H1 (cell line): ENCODE data around the gene CD300C. TPM values are rescaled to one million over a fixed set of nuclear protein-coding genes. Genes with fewer than 3 reads are reported as not detected.

Experiments used
- CTCF ChIA-PET: fragments of 300-600 bp; sonication (Branson Sonifier 250); formaldehyde crosslinking; loops from one replicate; lab custom pipeline; 2021; ENCODE audit not compliant: partially characterized antibody; lab: Charles Lee
- POLR2A ChIA-PET: fragments of 300-600 bp; sonication (Branson Sonifier 250); formaldehyde crosslinking; loops from one replicate; lab custom pipeline; 2021; ENCODE audit warnings: inconsistent platforms; ENCODE audit not compliant: partially characterized antibody; lab: Charles Lee
- DNase-seq, 2 experiments: peaks; one replicate each; pipeline versions ENCODE4 v3.0.0 to v3.0.0-alpha.2; 2010 to 2022; ENCODE audit warnings: low spot score in 2 of 2, low read depth in 1 of 2, mixed read lengths in 1 of 2
- FAIRE-seq: peaks from 2 replicates; lab custom pipeline; 2011; peaks lifted over from hg19 to GRCh38; lab: Jason Lieb, UNC
- H2AFZ ChIP-seq: 2 replicates; pipeline ENCODE4 v1.8.1; 2012; ENCODE audit warnings: low read length, inconsistent platforms
- H2AK5ac ChIP-seq: 2 replicates; pipeline ENCODE4 v1.6.1; 2013; ENCODE audit warnings: low read depth, low read length
- H2BK120ac ChIP-seq: replicated peaks from 2 replicates; pipeline ENCODE3; 2013; ENCODE audit warnings: low read depth, low read length, inconsistent platforms
- H2BK12ac ChIP-seq: 2 replicates; pipeline ENCODE4 v1.6.1; 2013; ENCODE audit warnings: low read depth, low read length
- H2BK15ac ChIP-seq: 2 replicates; pipeline ENCODE4 v1.6.1; 2013; ENCODE audit warnings: low read length
- H2BK20ac ChIP-seq: 2 replicates; pipeline ENCODE4 v1.6.1; 2013; ENCODE audit warnings: low read length
- H2BK5ac ChIP-seq: 2 replicates; pipeline ENCODE4 v1.6.1; 2013; ENCODE audit warnings: low read depth, low read length
- H3K14ac ChIP-seq: 2 replicates; pipeline ENCODE4 v1.6.1; 2013; ENCODE audit warnings: inconsistent platforms; ENCODE audit not compliant: insufficient read length
- H3K18ac ChIP-seq: 2 replicates; pipeline ENCODE4 v1.6.1; 2013; ENCODE audit warnings: low read length; ENCODE audit errors: extremely low read depth
- H3K23ac ChIP-seq: 2 replicates; pipeline ENCODE4 v1.6.1; 2013; ENCODE audit warnings: inconsistent platforms; ENCODE audit not compliant: insufficient read length
- H3K23me2 ChIP-seq: 2 replicates; pipeline ENCODE4 v1.6.1; 2013; ENCODE audit warnings: low read depth, low read length
- H3K27ac ChIP-seq: 2 replicates; pipeline ENCODE4 v1.6.1; 2011; ENCODE audit warnings: low read depth, low read length, inconsistent platforms
- H3K27me3 ChIP-seq, 4 experiments: replicated peaks in 1 of 4; 1 replicate in 1 of 4; 2 replicates in 3 of 4; pipeline versions ENCODE4 v1.6.1 to v1.8.1; 2011 to 2013; ENCODE audit warnings: low read length in 3 of 4, mild to moderate bottlenecking in 3 of 4, inconsistent platforms in 2 of 4, mixed read lengths in 2 of 4, moderate library complexity in 1 of 4; ENCODE audit not compliant: control insufficient read depth in 3 of 4, insufficient read depth in 3 of 4; ENCODE audit errors: extremely low read depth in 1 of 4
- H3K36me3 ChIP-seq, 4 experiments: 2 replicates each; pipeline versions ENCODE4 v1.6.1 to v1.8.1; 2011 to 2013; ENCODE audit warnings: mild to moderate bottlenecking in 4 of 4, low read length in 3 of 4, moderate library complexity in 2 of 4, control low read depth in 1 of 4, inconsistent platforms in 1 of 4; ENCODE audit not compliant: insufficient read depth in 4 of 4, control insufficient read depth in 2 of 4
- H3K4ac ChIP-seq: replicated peaks from 2 replicates; pipeline ENCODE3; 2013; ENCODE audit warnings: low read length, low read depth, mixed read lengths, inconsistent platforms; ENCODE audit not compliant: insufficient read length
- H3K4me1 ChIP-seq, 4 experiments: replicated peaks in 1 of 4; 1 replicate in 1 of 4; 2 replicates in 3 of 4; pipeline versions ENCODE4 v1.6.1 to v1.8.1; 2011 to 2013; ENCODE audit warnings: low read length in 3 of 4, inconsistent platforms in 2 of 4, mixed read lengths in 1 of 4; ENCODE audit not compliant: insufficient read depth in 4 of 4, control insufficient read depth in 3 of 4
- H3K4me2 ChIP-seq, 2 experiments: 2 replicates each; pipeline versions ENCODE4 v1.6.1 to v1.8.1; 2011 to 2013; ENCODE audit warnings: low read depth in 2 of 2, low read length in 2 of 2, control low read depth in 1 of 2, inconsistent platforms in 1 of 2, mild to moderate bottlenecking in 1 of 2; ENCODE audit not compliant: insufficient read depth in 1 of 2
- H3K4me3 ChIP-seq, 4 experiments: fragments of 200-600, 300-600 bp in 1 of 4; sonication (generic), shearing (Covaris generic), sonication (Bioruptor Twin) in 1 of 4; 2 replicates each; pipeline versions ENCODE4 v1.5.1 to v1.8.1; 2011 to 2016; ENCODE audit warnings: low read length in 4 of 4, low read depth in 3 of 4, control low read depth in 2 of 4, inconsistent platforms in 2 of 4, mild to moderate bottlenecking in 2 of 4, mixed read lengths in 1 of 4, moderate library complexity in 1 of 4; ENCODE audit not compliant: insufficient read depth in 2 of 4; ENCODE audit errors: extremely low read depth in 1 of 4
- H3K56ac ChIP-seq: replicated peaks from 2 replicates; pipeline ENCODE3; 2013; ENCODE audit warnings: low read depth, mild to moderate bottlenecking, mixed read lengths, low read length, inconsistent platforms; ENCODE audit not compliant: insufficient read length
- H3K79me1 ChIP-seq: 2 replicates; pipeline ENCODE4 v1.6.1; 2013; ENCODE audit warnings: low read depth, low read length, control low read depth
- H3K79me2 ChIP-seq, 2 experiments: 2 replicates each; pipeline versions ENCODE4 v1.6.1 to v1.8.1; 2012 to 2013; ENCODE audit warnings: low read length in 2 of 2, mild to moderate bottlenecking in 2 of 2, inconsistent platforms in 1 of 2; ENCODE audit not compliant: insufficient read depth in 2 of 2, control insufficient read depth in 1 of 2
- H3K9ac ChIP-seq, 4 experiments: replicated peaks in 1 of 4; 1 replicate in 1 of 4; 2 replicates in 3 of 4; pipeline versions ENCODE4 v1.6.1 to v1.8.1; 2011 to 2013; ENCODE audit warnings: low read depth in 3 of 4, low read length in 3 of 4, control low read depth in 2 of 4, mild to moderate bottlenecking in 2 of 4, moderate library complexity in 2 of 4, inconsistent platforms in 1 of 4; ENCODE audit errors: extremely low read depth in 1 of 4
- H3K9me3 ChIP-seq, 2 experiments: 2 replicates each; pipeline versions ENCODE4 v1.6.1 to v1.8.1; 2012 to 2013; ENCODE audit warnings: mild to moderate bottlenecking in 2 of 2, moderate library complexity in 2 of 2, control low read depth in 1 of 2, inconsistent platforms in 1 of 2, low read depth in 1 of 2, low read length in 1 of 2, mixed read lengths in 1 of 2; ENCODE audit not compliant: insufficient read depth in 2 of 2
- H4K20me1 ChIP-seq, 2 experiments: replicated peaks in 1 of 2; 2 replicates each; pipeline versions ENCODE3 to v1.8.1; 2011 to 2013; ENCODE audit warnings: inconsistent platforms in 2 of 2, low read length in 2 of 2, mild to moderate bottlenecking in 1 of 2; ENCODE audit not compliant: insufficient read depth in 2 of 2, control insufficient read depth in 1 of 2
- H4K5ac ChIP-seq: 2 replicates; pipeline ENCODE4 v1.6.1; 2013; ENCODE audit warnings: low read length, low read depth, mixed read lengths, inconsistent platforms; ENCODE audit not compliant: insufficient read length
- H4K8ac ChIP-seq: 2 replicates; pipeline ENCODE4 v1.8.0; 2013; ENCODE audit warnings: mild to moderate bottlenecking, moderate library complexity, low read length, inconsistent platforms; ENCODE audit not compliant: insufficient read depth; ENCODE audit errors: extremely low read depth
- H4K91ac ChIP-seq: replicated peaks from 2 replicates; pipeline ENCODE3; 2013; ENCODE audit warnings: low read length, mixed read lengths, inconsistent platforms; ENCODE audit not compliant: insufficient read length
- BRCA1 ChIP-seq: IDR thresholded peaks from 2 replicates; pipeline ENCODE4 v1.6.1; 2012; ENCODE audit warnings: low read depth, low read length, improper control_type of control experiment
- RBBP5 ChIP-seq: IDR thresholded peaks from 2 replicates; pipeline ENCODE4 v1.7.1; 2012; ENCODE audit warnings: low read depth, mild to moderate bottlenecking, inconsistent platforms, low read length, moderate library complexity, borderline replicate concordance
- SIN3A ChIP-seq, 2 experiments: IDR thresholded peaks in 1 of 2; conservative IDR thresholded peaks in 1 of 2; 2 replicates each; pipeline ENCODE4 v1.6.1; 2011 to 2012; ENCODE audit warnings: low read length in 2 of 2, improper control_type of control experiment in 1 of 2, low read depth in 1 of 2, mild to moderate bottlenecking in 1 of 2
- SUZ12 ChIP-seq: fragments of 200-600 bp; sonication (generic); IDR thresholded peaks from 2 replicates; pipeline ENCODE4 v1.6.1; 2012; ENCODE audit warnings: mild to moderate bottlenecking, inconsistent platforms, low read length, moderate library complexity, mixed read lengths
- WGBS, 2 experiments: shearing (Covaris generic) in 1 of 2; methylation state at CpG; one replicate each; pipeline versions ENCODE4 v1.1.6 to v1.1.7; 2013 to 2015; ENCODE audit warnings: low lambda C conversion rate in 2 of 2, mixed read lengths in 2 of 2, inconsistent platforms in 1 of 2, low coverage in 1 of 2, missing lambda C conversion rate in 1 of 2; ENCODE audit not compliant: insufficient replicate concordance in 2 of 2, insufficient coverage in 1 of 2, insufficient read length in 1 of 2; ENCODE audit errors: extremely low coverage in 1 of 2, missing lambda C conversion rate in 1 of 2; 5-methylcytosine and 5-hydroxymethylcytosine counted together
- polyA plus RNA-seq, 7 experiments: library from polyadenylated mRNA; depleted of rRNA in 3 of 7; stranded (reverse) in 5 of 7; unstranded in 2 of 7; fragments of >200 nt in 5 of 7; fragments of 200-250 nt in 2 of 7; gene quantifications; 1 replicate in 5 of 7; 2 replicates in 1 of 7; 4 replicates in 1 of 7; pipeline versions ENCODE4 v1.2.1 to v1.2.3, GENCODE V29; 2011 to 2013; ENCODE audit warnings: missing spikeins in 2 of 7, mixed read lengths in 2 of 7
- total RNA-seq: library from RNA; stranded (reverse); fragmentation: NEBNext Ultra II Directional; extraction: Animal tissue kit (Norgen Biotek cat#: 25700); gene quantifications from 2 replicates; pipeline ENCODE4 v1.2.1, GENCODE V29; 2021

Gene CD300C
- total and polyA plus RNA-seq, 2 of the 8 experiments (the other 6 are each of a cell fraction or from before 2014, with no cell fraction given): not detected

- Histone ChIP-seq H3K4ac (no peak overlapping the region), H2BK12ac (no peak overlapping the region), H3K4me1 (peaks cover 0 to 6% (median 2%) of the 10 kb centered on the region in 4 experiments; a peak in 1 of 7 replicates), H3K27ac (no peak overlapping the region), H3K9ac (no peak overlapping the region), H2BK15ac (no peak overlapping the region), H3K4me2 (no peak overlapping the region), H2BK20ac (no peak overlapping the region), H2BK120ac (no peak overlapping the region), H4K8ac (no peak overlapping the region), H3K56ac (no peak overlapping the region), H3K27me3 (peaks cover 0 to 2% (median 0%) of the 10 kb centered on the region in 4 experiments; a peak in 2 of 7 replicates), H4K5ac (no peak overlapping the region), H3K79me2 (no peaks in the 10 kb centered on the region), H3K14ac (no peak overlapping the region), H3K18ac (no peak overlapping the region), H3K23ac (no peak overlapping the region), H3K36me3 (no peaks in the 10 kb centered on the region), H3K79me1 (no peaks in the 10 kb centered on the region), H4K91ac (no peak overlapping the region), H2AFZ (no peak overlapping the region), H4K20me1 (no peaks in the 10 kb centered on the region), H2AK5ac (no peak overlapping the region), H3K9me3 (no peaks in the 10 kb centered on the region), H2BK5ac (no peak overlapping the region), H3K4me3 (no peak overlapping the region), H3K23me2 (peaks cover under 1% of the 10 kb centered on the region; the same call in 1 of the 2 replicates)
- 85% methylated on average over 6 of the region's 6 CpGs; no CpG with 5 or more reads in 1 of the 2 experiments for WGBS, 2 experiments
- CTCF ChIA-PET: interaction anchor here (0.6 to 3.3 kb wide), 3 partner anchors 22 to 324 kb away, joined by 3 to 14 read pairs (median 4); partner anchors contain the start of gene CD300H
- TF ChIP-seq SUZ12: no peak
- TF ChIP-seq BRCA1: no peak
- TF ChIP-seq SIN3A (conservative IDR thresholded peaks at IDR 0.05 in 1 of 2, IDR thresholded peaks at IDR 0.05 in 1 of 2; ENCODE audit: low read depth in 1 of 2, low read length in 2 of 2): no peak
- TF ChIP-seq RBBP5: no peak
- DNase-seq (no peak), FAIRE-seq (no peak)
- POLR2A ChIA-PET: no interaction called here
Observed at GRCh38 chr17:74595037-74595750, 49.3 kb upstream of the CD300C start.
